ENCODE measurements around the gene APOE.

Gene APOE

GRCh38 chr19:44892932-44893331 is 12.7 kb upstream of the APOE start:
- in situ Hi-C loops (cut with MboI; ENCODE audit: low pct_unique_long_range_greater_than_20kb, low sequenced_read_pairs, unreplicated experiment), result no loop called here
- no peak for TF ChIP-seq CTCF (IDR thresholded peaks at IDR 0.05; ENCODE audit: extremely low read depth, insufficient read depth, missing control alignments)
- no peak for DNase-seq (ENCODE audit: low spot score)

GRCh38 chr19:44893332-44894051 is 12.1 kb upstream of the APOE start:
- in situ Hi-C loops (cut with MboI; ENCODE audit: low pct_unique_long_range_greater_than_20kb, low sequenced_read_pairs, unreplicated experiment), result no loop called here
- DNase-seq (ENCODE audit: low spot score), result no peak

GRCh38 chr19:44894052-44894400 is 11.6 kb upstream of the APOE start:
- no peak for DNase-seq (ENCODE audit: low spot score)
- in situ Hi-C loops (cut with MboI; ENCODE audit: low pct_unique_long_range_greater_than_20kb, low sequenced_read_pairs, unreplicated experiment), result no loop called here
- no peak for TF ChIP-seq CTCF (IDR thresholded peaks at IDR 0.05; ENCODE audit: extremely low read depth, insufficient read depth, missing control alignments)

More at GRCh38 chr19:44893332-44894051, 12.1 kb upstream of the APOE start:
- no peak for TF ChIP-seq CTCF (IDR thresholded peaks at IDR 0.05; ENCODE audit: extremely low read depth, insufficient read depth, missing control alignments)

- TF ChIP-seq CTCF (IDR thresholded peaks at IDR 0.05; ENCODE audit: extremely low read depth, insufficient read depth, missing control alignments), result no peak
- no peak for DNase-seq (ENCODE audit: low spot score)
- in situ Hi-C loops (cut with MboI; ENCODE audit: low pct_unique_long_range_greater_than_20kb, low sequenced_read_pairs, unreplicated experiment), result no loop called here
Measured at GRCh38 chr19:44894946-44895345, 10.7 kb upstream of the APOE start.

- in situ Hi-C loops (cut with MboI; ENCODE audit: low pct_unique_long_range_greater_than_20kb, low sequenced_read_pairs, unreplicated experiment), result no loop called here
- no peak for DNase-seq (ENCODE audit: low spot score)
- TF ChIP-seq CTCF (IDR thresholded peaks at IDR 0.05; ENCODE audit: extremely low read depth, insufficient read depth, missing control alignments), result no peak
Measured at GRCh38 chr19:44897835-44898234, 7.8 kb upstream of the APOE start.

- in situ Hi-C loops (cut with MboI; ENCODE audit: low pct_unique_long_range_greater_than_20kb, low sequenced_read_pairs, unreplicated experiment), result no loop called here
- no peak for DNase-seq (ENCODE audit: low spot score)
- TF ChIP-seq CTCF (IDR thresholded peaks at IDR 0.05; ENCODE audit: extremely low read depth, insufficient read depth, missing control alignments), result no peak
Measured at GRCh38 chr19:44900328-44901244, 5.0 kb upstream of the APOE start.
